K562 (cell line): ENCODE data around the gene EAPP. TPM values are rescaled to one million over a fixed set of nuclear protein-coding genes. Genes with fewer than 3 reads are reported as not detected.

Experiments
- ATAC-seq: fragments of 200-7000 bp; cut with Tn5 transposase; 3 replicates; pipeline ENCODE4 v1.9.1; 2020; ENCODE audit warnings: moderate library complexity
- BruUV-seq: library from RNA; stranded (reverse); fragments of 400-500 nt; replicated peaks from 2 replicates; lab custom pipeline; 2021; lab: Mats Ljungman, UMichigan
- CTCF ChIA-PET: fragments of 300-600 bp; formaldehyde crosslinking; extraction: SDS; loops from one replicate; lab custom pipeline; 2021; ENCODE audit warnings: low intra/inter-chr PET ratio; lab: Yijun Ruan, JAX
- POLR2A ChIA-PET: fragments of 300-600, 350-650 bp; sonication (Branson Sonifier 250); formaldehyde crosslinking; extraction: SDS; loops from one replicate; lab custom pipeline; 2021; ENCODE audit warnings: antibody characterized with exemption, inconsistent platforms; lab: Yijun Ruan, JAX
- DNase-seq, 4 experiments: peaks; one replicate each; pipeline versions ENCODE4 v3.0.0 to v3.0.0-alpha.2; 2011 to 2018; ENCODE audit warnings: low spot score in 3 of 4, mixed read lengths in 3 of 4; ENCODE audit errors: extremely low read depth in 1 of 4
- FAIRE-seq: peaks from 2 replicates; lab custom pipeline; 2011; peaks lifted over from hg19 to GRCh38; lab: Jason Lieb, UNC
- H2AFZ ChIP-seq: 2 replicates; pipeline ENCODE4 v1.6.0; 2011; ENCODE audit warnings: low read depth, low read length, control low read depth, inconsistent platforms
- H3K27ac ChIP-seq: fragments of 200-600 bp; 3 replicates; pipeline ENCODE4 v1.8.0; 2011; ENCODE audit warnings: low read depth, mild to moderate bottlenecking, control low read depth, inconsistent platforms, low read length, moderate library complexity, mixed read lengths; ENCODE audit errors: extremely low read depth
- H3K27me3 ChIP-seq, 2 experiments: fragments of 300-600 bp in 1 of 2; 2 replicates in 1 of 2; 3 replicates in 1 of 2; pipeline versions ENCODE4 v1.6.0 to v1.8.0; 2011; ENCODE audit warnings: inconsistent platforms in 2 of 2, low read length in 2 of 2, mild to moderate bottlenecking in 1 of 2, mixed read lengths in 1 of 2, moderate library complexity in 1 of 2; ENCODE audit not compliant: control insufficient read depth in 2 of 2, insufficient read depth in 2 of 2
- H3K36me3 ChIP-seq: fragments of 300-600 bp; 3 replicates; pipeline ENCODE4 v1.8.0; 2011; ENCODE audit warnings: mild to moderate bottlenecking, low read length, inconsistent platforms; ENCODE audit not compliant: control insufficient read depth, insufficient read depth
- H3K4me1 ChIP-seq, 2 experiments: fragments of 200-600 bp in 1 of 2; replicated peaks in 1 of 2; 2 replicates in 1 of 2; 3 replicates in 1 of 2; pipeline versions ENCODE4 v1.5.1 to v1.8.0; 2011; ENCODE audit warnings: inconsistent platforms in 2 of 2, low read length in 2 of 2, mild to moderate bottlenecking in 1 of 2, mixed read lengths in 1 of 2, moderate library complexity in 1 of 2; ENCODE audit not compliant: control insufficient read depth in 2 of 2, insufficient read depth in 2 of 2
- H3K4me2 ChIP-seq: 2 replicates; pipeline ENCODE4 v1.6.1; 2011; ENCODE audit warnings: low read length, control low read depth, inconsistent platforms, mixed read lengths; ENCODE audit not compliant: insufficient read depth
- H3K4me3 ChIP-seq: fragments of 200-600 bp; sonication (generic), shearing (Covaris generic); 2 replicates; pipeline ENCODE4 v1.5.1; 2016; ENCODE audit warnings: control low read depth, inconsistent platforms
- H3K79me2 ChIP-seq: fragments of 200-600 bp; 3 replicates; pipeline ENCODE4 v1.8.0; 2011; ENCODE audit warnings: low read length, inconsistent platforms; ENCODE audit not compliant: control insufficient read depth, insufficient read depth
- H3K9ac ChIP-seq, 2 experiments: 2 replicates each; pipeline versions ENCODE4 v1.6.0 to v1.6.1; 2011; ENCODE audit warnings: low read depth in 2 of 2, low read length in 2 of 2, control low read depth in 1 of 2, inconsistent platforms in 1 of 2, mild to moderate bottlenecking in 1 of 2, mixed read lengths in 1 of 2; ENCODE audit not compliant: insufficient read depth in 1 of 2
- H3K9me1 ChIP-seq: one replicate; pipeline ENCODE4 v1.6.0; 2011; ENCODE audit warnings: inconsistent platforms, mild to moderate bottlenecking, low read length, moderate library complexity; ENCODE audit not compliant: control insufficient read depth, insufficient read depth
- H3K9me3 ChIP-seq: replicated peaks from 2 replicates; pipeline ENCODE4 v1.5.1; 2011; ENCODE audit warnings: low read depth, low read length, inconsistent platforms; ENCODE audit not compliant: control insufficient read depth, insufficient read depth
- H4K20me1 ChIP-seq: replicated peaks from 2 replicates; pipeline ENCODE4 v1.6.1; 2011; ENCODE audit warnings: low read length, inconsistent platforms, mixed read lengths; ENCODE audit not compliant: control insufficient read depth, insufficient read depth
- CHAMP1 ChIP-seq: fragments of 450-650 bp; IDR thresholded peaks from 2 replicates; pipeline ENCODE4 v1.6.1; 2016; ENCODE audit warnings: mild to moderate bottlenecking
- E2F6 ChIP-seq, 2 experiments: IDR thresholded peaks; 2 replicates each; pipeline ENCODE4 v1.6.1; 2011; ENCODE audit warnings: borderline replicate concordance in 1 of 2, control low read depth in 1 of 2, low read depth in 1 of 2, low read length in 1 of 2, mild to moderate bottlenecking in 1 of 2, mixed read lengths in 1 of 2, moderate library complexity in 1 of 2; ENCODE audit not compliant: insufficient read depth in 1 of 2, insufficient read length in 1 of 2, poor library complexity in 1 of 2, severe bottlenecking in 1 of 2; ENCODE audit errors: extremely low read depth in 1 of 2
- EZH2 ChIP-seq: IDR thresholded peaks from 2 replicates; pipeline ENCODE4 v1.6.1; 2012; ENCODE audit warnings: low read depth, mild to moderate bottlenecking, inconsistent platforms, low read length, borderline replicate concordance
- HMG20A ChIP-seq: fragments of 450-650 bp; formaldehyde crosslinking; conservative IDR thresholded peaks from 2 replicates; pipeline ENCODE4 v1.4.0; 2020; ENCODE audit warnings: mild to moderate bottlenecking, mixed read lengths
- HNRNPLL ChIP-seq: fragments of 200-400 bp; formaldehyde crosslinking; IDR thresholded peaks from 2 replicates; pipeline ENCODE4 v1.6.1; 2017; ENCODE audit warnings: low read length, low read depth, mild to moderate bottlenecking; ENCODE audit not compliant: poor library complexity, severe bottlenecking
- IFI16 ChIP-seq: fragments of 250-450 bp; sonication (Bioruptor Pico); IDR thresholded peaks from 2 replicates; pipeline ENCODE4 v2.1.2; 2022; ENCODE audit warnings: mild to moderate bottlenecking, inconsistent platforms
- LEF1 ChIP-seq: fragments of 450-650 bp; IDR thresholded peaks from 2 replicates; pipeline ENCODE4 v1.6.1; 2016; ENCODE audit warnings: mild to moderate bottlenecking
- NCOA1 ChIP-seq: fragments of 450-650 bp; IDR thresholded peaks from 2 replicates; pipeline ENCODE4 v1.6.1; 2016; ENCODE audit warnings: low read depth
- POLR2H ChIP-seq: IDR thresholded peaks from 2 replicates; pipeline ENCODE4 v1.6.1; 2016; ENCODE audit warnings: missing genetic modification characterization, low read depth, mild to moderate bottlenecking, control low read depth, missing compliant biosample characterization, moderate library complexity
- PTBP1 ChIP-seq: fragments of 200-400 bp; formaldehyde crosslinking; IDR thresholded peaks from 2 replicates; pipeline ENCODE4 v1.6.1; 2017; ENCODE audit warnings: low read depth, low read length
- RBM15 ChIP-seq: fragments of 200-400 bp; formaldehyde crosslinking; IDR thresholded peaks from 2 replicates; pipeline ENCODE4 v1.6.1; 2018; ENCODE audit warnings: mild to moderate bottlenecking, low read length, moderate library complexity; ENCODE audit not compliant: insufficient read depth
- RFX5 ChIP-seq: IDR thresholded peaks from 2 replicates; pipeline ENCODE4 v1.6.1; 2011; ENCODE audit warnings: low read depth, mild to moderate bottlenecking, improper control_type of control experiment, low read length
- SLC30A9 ChIP-seq: fragments of 250-450 bp; sonication (Bioruptor Pico); IDR thresholded peaks from 2 replicates; pipeline ENCODE4 v1.8.0; 2022; ENCODE audit warnings: mild to moderate bottlenecking, moderate library complexity
- ZNF143 ChIP-seq: sonication (generic); formaldehyde crosslinking; IDR thresholded peaks from 2 replicates; pipeline ENCODE4 v1.9.0; 2022; ENCODE audit warnings: mild to moderate bottlenecking, missing genetic modification reagents
- ZNF384 ChIP-seq: IDR thresholded peaks from 2 replicates; pipeline ENCODE4 v1.6.1; 2012; ENCODE audit warnings: low read depth, low read length, improper control_type of control experiment
- WGBS: fragments of 100-300 bp; shearing (Covaris generic); methylation state at CpG from one replicate; pipeline ENCODE4 v1.1.6; 2016; ENCODE audit warnings: low coverage, mixed read lengths; ENCODE audit not compliant: insufficient coverage; ENCODE audit errors: missing lambda C conversion rate; 5-methylcytosine and 5-hydroxymethylcytosine counted together
- in situ Hi-C: fragments of 300-500 bp; cut with MboI; formaldehyde crosslinking; loops from 4 replicates; pipeline ENCODE4 v1.15.0; 2018; ENCODE audit warnings: inconsistent platforms, mixed read lengths
- intact Hi-C: fragments of 100-400 bp; cut with micrococcal nuclease; formaldehyde crosslinking; loops from 2 replicates; pipeline ENCODE4 v1.14.2; 2022
- polyA plus RNA-seq, 8 experiments: library from polyadenylated mRNA; depleted of rRNA in 4 of 8; stranded (reverse) in 5 of 8; unstranded in 3 of 8; fragments of >200 nt; fragmentation: Nextera tagmentation in 2 of 8; fragmentation: Illumina TruSeq in 1 of 8; extraction: Ambion mirVana in 2 of 8; extraction: Trizol in 1 of 8; gene quantifications; 2 replicates each; pipeline versions ENCODE4 v1.2.1 to v1.2.3, GENCODE V29; 2011 to 2014; ENCODE audit warnings: inconsistent platforms in 1 of 8, missing spikeins in 1 of 8
- total RNA-seq, 7 experiments: library from RNA; depleted of rRNA in 6 of 7; stranded (reverse); fragments of >200 nt in 6 of 7; fragmentation: Illumina TruSeq in 2 of 7; extraction: Trizol in 2 of 7; gene quantifications; 2 replicates each; pipeline versions ENCODE4 v1.2.1 to v1.2.3, GENCODE V29; 2011 to 2021; ENCODE audit warnings: low replicate concordance in 1 of 7

The EAPP gene
- total and polyA plus RNA-seq, 9 of the 15 experiments (the other 6 are each of a cell fraction or from before 2014, with no cell fraction given) = 19.0 to 67.6 (median 30.3) TPM

DNA sequence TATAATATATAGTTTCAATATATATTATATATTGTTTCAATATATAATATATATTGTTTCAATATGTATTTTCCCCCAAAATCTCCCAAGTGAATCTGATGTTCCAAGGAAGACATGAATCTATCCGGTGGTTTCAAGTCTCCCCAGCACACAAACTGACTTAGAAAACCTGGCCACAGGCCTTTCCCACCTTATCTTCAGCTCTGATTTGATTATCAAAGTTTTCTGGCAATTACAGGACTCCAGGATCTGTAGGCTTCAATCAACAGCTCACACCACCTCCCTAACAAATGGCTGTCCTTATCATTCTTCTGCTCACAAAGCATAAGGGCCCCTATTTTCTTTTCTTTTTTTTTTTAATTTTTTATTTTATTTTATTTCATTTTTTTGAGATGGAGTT lies 54.8 kb downstream of the EAPP start:
- DNase-seq = no peak
- no peak overlapping the region for H3K27ac ChIP-seq
- H3K4me3 ChIP-seq = no peak overlapping the region
- H3K9ac ChIP-seq = no peak overlapping the region
- no peaks in the 10 kb centered on the region for H3K27me3 ChIP-seq
- no peaks in the 10 kb centered on the region for H3K79me2 ChIP-seq
- no peak for ATAC-seq
- no peaks in the 10 kb centered on the region for H3K9me3 ChIP-seq
- POLR2A ChIA-PET = interaction anchor here (0.8 kb wide), 1 partner anchor 12 kb away, joined by 4 read pairs; no protein-coding TSS in a partner anchor
- BruUV-seq = no TSS peak
- FAIRE-seq = no peak
- no peak overlapping the region for H2AFZ ChIP-seq
- intact Hi-C loops (no loop called here), in situ Hi-C loops (no loop called here)
- CTCF ChIA-PET = no interaction called here
- 29% methylated on average over 1 of the region's 1 CpG for WGBS
- H3K9me1 ChIP-seq = no peaks in the 10 kb centered on the region
- H4K20me1 ChIP-seq = no peaks in the 10 kb centered on the region
- H3K4me2 ChIP-seq = no peak overlapping the region
- H3K36me3 ChIP-seq = no peaks in the 10 kb centered on the region
- no peaks in the 10 kb centered on the region for H3K4me1 ChIP-seq
- no peak for TF ChIP-seq NCOA1
- no peak for TF ChIP-seq PTBP1
- no peak for TF ChIP-seq IFI16
- TF ChIP-seq LEF1 = no peak
- no peak for TF ChIP-seq RFX5
- no peak for TF ChIP-seq EZH2
- TF ChIP-seq HNRNPLL = no peak
- TF ChIP-seq E2F6 (IDR thresholded peaks at IDR 0.05; ENCODE audit: borderline replicate concordance in 1 of 2, extremely low read depth in 1 of 2, insufficient read depth in 1 of 2, insufficient read length in 1 of 2, low read depth in 1 of 2, low read length in 1 of 2, poor library complexity in 1 of 2, severe bottlenecking in 1 of 2) = no peak
- TF ChIP-seq SLC30A9 (CRISPR knock-in tag) = no peak
- no peak for TF ChIP-seq RBM15
- TF ChIP-seq HMG20A (CRISPR knock-in tag) = no peak
- no peak for TF ChIP-seq ZNF384
- no peak for TF ChIP-seq ZNF143
- TF ChIP-seq CHAMP1 = no peak
- no peak for TF ChIP-seq POLR2H (tag)
